Hair follicle dermal papilla cell (primary cell): ENCODE data around the gene USP17L22. TPM values are rescaled to one million over a fixed set of nuclear protein-coding genes. Genes with fewer than 3 reads are reported as not detected.

ENCODE experiments used
- total RNA-seq: library from RNA; depleted of rRNA; stranded (reverse); fragments of >200 nt; gene quantifications from 2 replicates; pipeline ENCODE4 v1.2.3, GENCODE V29; 2012

Gene USP17L22
- not detected in 2 replicates for total RNA-seq

GRCh38 chr4:9267319-9267718 lies at the start of gene USP17L22:
TSS of gene USP17L22 (plus strand) at chr4:9267619. CDS start at chr4:9267619, 0 bp downstream.

GRCh38 chr4:9219852-9220251 lies 47.6 kb upstream of the USP17L22 start, which contains the start of gene USP17L12:
TSS of gene USP17L12 (plus strand) at chr4:9220152. CDS start at chr4:9220152, 0 bp downstream.

GRCh38 chr4:9224596-9224995 lies 42.8 kb upstream of the USP17L22 start, which contains the start of gene USP17L13:
TSS of gene USP17L13 (plus strand) at chr4:9224896. CDS start at chr4:9224896, 0 bp downstream.

GRCh38 chr4:9234085-9234484 lies 33.3 kb upstream of the USP17L22 start, which contains the start of gene USP17L15:
TSS of gene USP17L15 (plus strand) at chr4:9234385. CDS start at chr4:9234385, 0 bp downstream.

GRCh38 chr4:9243579-9243978 lies 23.8 kb upstream of the USP17L22 start, which contains the start of gene USP17L17:
TSS of gene USP17L17 (plus strand) at chr4:9243879. CDS start at chr4:9243879, 0 bp downstream.

GRCh38 chr4:9247953-9248680 lies 19.3 kb upstream of the USP17L22 start, which contains the start of gene USP17L18:
TSS of gene USP17L18 (plus strand) at chr4:9248630. CDS start at chr4:9248630, 0 bp downstream.

GRCh38 chr4:9253078-9253477 lies 14.3 kb upstream of the USP17L22 start, which contains the start of gene USP17L19:
TSS of gene USP17L19 (plus strand) at chr4:9253378. CDS start at chr4:9253378, 0 bp downstream.

GRCh38 chr4:9257824-9258223 lies 9.6 kb upstream of the USP17L22 start, which contains the start of gene USP17L20:
TSS of gene USP17L20 (plus strand) at chr4:9258124. CDS start at chr4:9258124, 0 bp downstream.

GRCh38 chr4:9262572-9262971 lies 4.8 kb upstream of the USP17L22 start, which contains the start of gene USP17L21:
TSS of gene USP17L21 (plus strand) at chr4:9262872. CDS start at chr4:9262872, 0 bp downstream.

Other genes starting within 250 kb of the USP17L22 start
- gene FAM90A26, start 97.2 kb upstream of the USP17L22 start, total RNA-seq, result not detected in 2 replicates
- not detected in 2 replicates for gene USP17L10, start 57.0 kb upstream of the USP17L22 start, total RNA-seq
- not detected in 2 replicates for gene USP17L11, start 52.2 kb upstream of the USP17L22 start, total RNA-seq
- not detected in 2 replicates for gene USP17L12, start 47.5 kb upstream of the USP17L22 start, total RNA-seq
- gene USP17L13, start 42.7 kb upstream of the USP17L22 start, total RNA-seq, result not detected in 2 replicates
- not detected in 2 replicates for gene USP17L15, start 33.2 kb upstream of the USP17L22 start, total RNA-seq
- gene USP17L17, start 23.7 kb upstream of the USP17L22 start, total RNA-seq, result not detected in 2 replicates
- not detected in 2 replicates for gene USP17L18, start 19.0 kb upstream of the USP17L22 start, total RNA-seq
- gene USP17L19, start 14.2 kb upstream of the USP17L22 start, total RNA-seq, result not detected in 2 replicates
- not detected in 2 replicates for gene USP17L20, start 9.5 kb upstream of the USP17L22 start, total RNA-seq
- gene USP17L21, start 4.7 kb upstream of the USP17L22 start, total RNA-seq, result not detected in 2 replicates
- gene USP17L24, start 57.5 kb downstream of the USP17L22 start, total RNA-seq, result not detected in 2 replicates
- gene USP17L25, start 62.3 kb downstream of the USP17L22 start, total RNA-seq, result not detected in 2 replicates
- not detected in 2 replicates for gene USP17L26, start 67.0 kb downstream of the USP17L22 start, total RNA-seq
- gene USP17L5, start 71.8 kb downstream of the USP17L22 start, total RNA-seq, result not detected in 2 replicates
- not detected in 2 replicates for gene USP17L27, start 76.5 kb downstream of the USP17L22 start, total RNA-seq
- gene USP17L28, start 81.3 kb downstream of the USP17L22 start, total RNA-seq, result not detected in 2 replicates
- gene USP17L29, start 86.0 kb downstream of the USP17L22 start, total RNA-seq, result not detected in 2 replicates
- not detected in 2 replicates for gene USP17L30, start 95.5 kb downstream of the USP17L22 start, total RNA-seq
- gene DEFB131A, start 176.8 kb downstream of the USP17L22 start, total RNA-seq, result not detected in 2 replicates